Bone marrow (tissue), 2 donors: ENCODE data around the gene TMEM132D.
"Not testable (repeated sequence)": the region's sequence is repeated elsewhere in the genome, so short reads cannot be mapped to it uniquely, and the experiment has no call there.

Experiments used
- DNase-seq, 2 donors: peaks; one replicate each; lab custom pipeline; 2025; lab: John Stamatoyannopoulos, UW

The TMEM132D gene

DNA sequence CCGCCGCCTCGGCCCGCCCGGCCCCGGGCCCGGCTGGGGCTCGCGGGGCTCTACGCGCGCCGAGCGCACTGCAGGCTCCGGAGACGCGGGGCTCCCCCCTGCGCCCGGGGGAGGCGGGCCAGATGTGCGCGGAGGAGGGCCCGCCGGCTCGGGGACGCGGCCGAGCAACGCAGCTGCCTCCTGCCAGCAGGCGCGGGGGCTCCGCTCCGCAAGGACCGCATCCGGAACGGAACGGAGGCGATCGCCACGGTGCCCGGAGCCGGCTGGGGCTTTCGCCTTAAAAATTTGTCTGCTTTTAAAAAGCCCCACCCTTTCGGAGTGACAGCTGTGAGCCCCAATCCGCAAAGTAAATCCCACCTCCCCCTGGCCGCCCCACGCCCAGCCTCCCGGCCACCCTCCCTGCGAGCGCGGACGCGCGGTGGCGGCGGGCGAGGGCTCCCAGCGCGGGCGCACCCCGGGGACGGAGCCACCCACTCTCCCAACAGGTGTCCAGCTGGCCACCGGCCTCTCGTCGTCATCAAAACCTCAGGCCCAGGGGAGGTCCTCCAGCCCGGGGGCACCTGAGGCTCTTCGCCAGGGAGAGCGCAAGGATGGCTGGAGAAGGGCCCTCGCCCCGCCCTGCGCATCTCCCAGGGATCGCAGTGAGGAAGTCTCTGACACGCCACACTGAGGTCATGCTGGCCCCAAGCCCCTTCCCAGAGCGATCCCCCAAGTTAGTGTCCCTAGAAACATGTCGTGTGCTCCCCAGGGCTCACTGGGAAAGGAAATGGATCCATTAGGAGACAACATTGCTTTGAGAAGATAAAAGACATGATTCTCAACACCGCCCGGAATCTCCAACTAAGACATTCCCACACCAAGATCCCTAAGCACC, at the start of gene TMEM132D:
Gene TMEM132D (minus strand): TSS at position 70 of the 874 bp plus-strand sequence.
- DNase-seq = no peak

DNA sequence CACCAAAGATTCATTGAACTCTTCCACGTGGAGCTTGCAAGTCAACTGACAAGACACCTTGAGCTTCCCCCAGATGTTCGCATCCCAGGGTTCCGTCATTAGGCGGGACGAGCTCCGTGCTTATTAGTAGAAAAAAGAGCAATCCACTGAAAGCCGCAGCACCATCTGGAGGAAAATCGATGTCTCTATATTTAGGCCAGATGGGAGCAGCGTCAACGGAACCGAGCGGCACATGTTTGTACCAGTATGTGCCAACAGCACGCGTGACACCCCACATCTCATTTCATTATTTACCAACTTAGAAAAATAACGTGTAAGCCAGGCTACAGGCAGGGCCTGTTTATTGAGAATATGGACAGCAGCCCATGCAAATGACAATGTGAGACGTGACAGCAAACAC, 45.8 kb upstream of the TMEM132D start:
- no peak for DNase-seq

DNA sequence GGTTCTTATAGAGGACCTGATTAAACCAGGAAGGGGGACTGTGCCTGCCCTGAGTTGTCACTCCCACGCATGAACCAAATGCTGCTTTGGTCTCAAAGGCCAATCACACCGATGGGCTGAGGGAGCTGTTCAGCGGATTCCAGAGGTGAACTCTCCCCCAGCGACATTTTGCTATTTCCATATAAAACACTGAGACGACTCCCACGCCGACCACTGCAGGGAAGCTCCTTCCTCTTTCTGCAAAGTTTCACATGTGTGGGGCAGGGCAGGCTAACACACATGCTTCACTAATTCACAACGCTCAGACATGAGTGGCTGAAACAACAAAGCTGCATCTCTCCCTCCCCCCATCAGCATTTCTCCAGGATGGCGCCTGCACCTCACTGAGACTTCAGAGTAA, 37.8 kb upstream of the TMEM132D start:
- no peak for DNase-seq

DNA sequence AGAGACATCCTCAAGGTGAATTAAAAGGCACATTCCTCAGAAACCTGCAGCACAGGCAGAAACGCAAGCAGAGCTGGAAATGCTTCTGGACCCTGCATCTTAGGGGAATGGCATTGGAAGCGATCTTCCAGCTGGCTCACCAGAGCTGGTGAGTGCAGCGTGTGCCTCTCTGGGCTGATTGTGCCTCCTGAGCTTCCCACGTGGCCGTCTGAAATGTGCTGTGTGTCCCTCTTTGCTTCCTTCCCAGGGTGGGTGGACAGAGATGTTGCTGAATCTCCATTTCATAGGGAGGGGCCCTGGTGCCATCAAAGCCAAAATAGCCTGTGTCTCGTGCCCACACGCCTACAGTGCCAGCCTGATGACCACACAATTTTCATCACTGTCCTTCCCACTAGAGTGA, 34.3 kb upstream of the TMEM132D start:
- no peak for DNase-seq

DNA sequence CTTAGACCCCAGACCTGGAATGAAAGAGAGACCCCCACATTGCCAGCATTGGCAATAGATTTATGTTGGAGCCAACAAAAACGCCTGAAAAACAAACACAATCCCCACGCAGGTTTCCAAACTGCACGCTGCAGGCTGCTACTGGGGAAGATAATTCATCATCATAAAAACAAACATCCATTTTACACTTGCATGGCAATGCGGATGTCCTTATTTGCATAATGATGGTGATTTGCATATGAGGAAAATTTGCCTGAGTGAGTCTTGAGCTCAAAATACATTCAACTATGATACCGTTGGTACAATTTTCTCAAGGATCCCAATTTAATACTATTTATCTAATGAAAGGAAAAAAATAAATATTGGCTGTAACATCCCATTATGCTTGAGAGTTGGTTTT, 33.6 kb upstream of the TMEM132D start:
- no peak for DNase-seq

DNA sequence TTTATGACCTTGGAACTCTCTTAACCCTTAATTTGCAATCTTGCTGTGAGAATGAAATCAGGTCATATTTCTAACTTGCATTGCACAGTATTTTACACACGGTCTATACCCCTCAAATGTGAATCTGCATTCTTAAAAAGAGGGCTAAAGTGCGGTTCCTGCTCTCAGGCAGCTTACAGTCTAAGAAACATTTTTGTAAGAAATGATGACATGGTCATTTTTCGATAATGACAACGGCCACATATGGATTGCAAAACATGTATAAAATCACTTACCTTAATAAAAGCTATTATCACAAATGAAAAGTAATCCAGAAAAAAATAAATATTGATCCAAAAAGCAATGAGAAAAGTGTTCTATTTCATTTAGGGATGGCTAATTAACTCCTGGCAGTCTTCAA, 24.8 kb upstream of the TMEM132D start:
- DNase-seq = no peak

DNA sequence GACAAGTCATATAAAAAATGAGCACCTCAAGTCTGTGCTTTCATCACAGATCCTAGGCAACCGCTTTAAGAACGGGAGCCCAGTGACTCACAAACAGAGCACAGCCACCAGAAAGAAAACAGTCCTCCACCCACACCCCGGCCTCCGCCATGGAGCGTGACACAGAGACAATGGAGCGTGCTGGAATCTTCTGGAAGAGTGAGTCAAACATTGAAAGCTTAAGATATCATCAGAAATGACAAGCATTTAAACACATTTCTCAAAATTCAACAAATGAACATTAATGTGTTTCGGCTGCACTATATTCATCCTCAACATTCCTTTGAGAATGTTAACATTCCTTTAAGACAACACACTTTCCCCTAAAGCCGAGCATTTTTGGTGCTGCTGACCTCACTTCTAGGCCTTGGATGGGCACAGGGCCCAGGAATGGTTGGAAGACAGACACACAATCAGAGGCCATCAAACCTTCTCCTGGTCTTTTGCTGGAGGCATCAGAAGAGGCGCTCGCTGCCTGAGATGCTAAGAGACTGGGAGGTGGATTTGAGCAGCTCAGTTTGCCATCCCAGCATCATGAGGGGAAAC, 23.6 kb upstream of the TMEM132D start:
- no peak for DNase-seq

DNA sequence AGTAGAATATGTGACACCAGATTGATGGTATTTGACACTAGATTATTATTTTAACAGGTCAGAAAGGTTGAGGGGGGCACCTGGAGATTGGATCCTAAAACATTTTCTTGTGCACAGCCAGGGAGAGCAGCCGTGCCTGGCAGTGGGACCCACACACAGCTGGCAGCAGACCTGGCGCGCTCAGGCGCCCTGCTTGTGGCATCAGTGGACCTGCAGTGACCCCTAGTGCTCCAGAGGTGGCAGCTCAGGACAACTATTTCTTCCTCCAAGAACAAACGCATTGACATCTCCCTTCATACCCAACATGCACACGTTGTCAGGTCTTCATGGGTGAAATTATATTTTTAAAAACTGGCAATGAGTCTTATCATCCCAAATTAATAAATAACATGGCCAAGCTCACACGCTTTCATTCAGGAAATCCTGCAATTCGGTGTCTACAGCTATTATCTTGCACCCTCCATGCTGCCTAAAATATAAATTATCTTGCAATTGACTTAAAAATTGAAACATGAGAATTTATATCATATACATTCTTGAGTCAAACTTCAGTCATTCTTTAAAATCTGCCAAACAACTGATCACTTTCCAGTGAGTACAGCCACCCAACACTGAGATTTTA, 7.7 kb upstream of the TMEM132D start:
- no peak for DNase-seq

DNA sequence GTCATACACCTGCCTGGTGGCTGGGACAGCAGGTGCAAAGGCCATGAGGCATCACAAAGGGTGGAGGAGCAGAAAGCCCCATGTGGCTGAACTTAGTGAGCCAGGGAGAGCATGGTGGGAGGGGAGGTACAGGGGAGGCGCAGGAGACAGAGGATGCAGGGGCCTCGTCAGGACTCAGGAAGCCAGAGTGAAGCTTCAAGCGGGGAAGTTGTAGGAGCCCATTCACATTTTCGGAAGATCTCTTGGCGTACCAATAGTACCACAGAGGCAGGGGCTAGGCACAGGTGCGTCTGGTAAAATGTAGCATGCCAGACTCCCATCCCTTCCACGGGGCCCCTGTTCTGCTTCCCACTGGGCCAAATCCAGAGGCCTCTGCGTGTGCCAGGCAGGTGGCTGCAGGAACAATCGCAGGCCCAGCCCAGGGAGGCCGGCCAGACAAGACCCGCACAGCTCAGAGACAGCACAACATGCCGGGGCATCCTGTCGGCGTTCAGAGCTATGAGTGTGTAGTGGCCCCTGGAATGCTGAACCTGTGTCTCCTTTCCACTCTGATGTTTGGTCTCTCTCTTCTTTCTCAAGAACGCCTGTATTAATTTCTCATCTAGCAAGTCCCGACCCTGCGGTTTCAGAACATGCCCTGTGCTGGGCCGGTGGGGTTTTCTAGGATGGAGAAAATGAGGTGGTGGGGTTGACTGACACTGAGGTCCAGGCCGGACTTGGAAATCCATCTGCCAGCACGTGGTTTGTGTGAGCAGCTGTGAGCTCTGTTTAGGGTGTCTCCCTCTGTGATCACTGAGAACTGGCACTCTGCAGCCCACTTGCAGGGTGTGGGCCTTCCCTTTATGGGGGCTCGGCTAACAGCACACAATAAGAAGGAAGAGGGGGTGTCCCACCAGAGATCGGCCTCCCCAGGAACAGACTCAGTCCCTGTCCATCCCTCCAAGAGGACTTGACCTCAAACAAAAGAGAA, 5.5 kb upstream of the TMEM132D start:
- no peak for DNase-seq

DNA sequence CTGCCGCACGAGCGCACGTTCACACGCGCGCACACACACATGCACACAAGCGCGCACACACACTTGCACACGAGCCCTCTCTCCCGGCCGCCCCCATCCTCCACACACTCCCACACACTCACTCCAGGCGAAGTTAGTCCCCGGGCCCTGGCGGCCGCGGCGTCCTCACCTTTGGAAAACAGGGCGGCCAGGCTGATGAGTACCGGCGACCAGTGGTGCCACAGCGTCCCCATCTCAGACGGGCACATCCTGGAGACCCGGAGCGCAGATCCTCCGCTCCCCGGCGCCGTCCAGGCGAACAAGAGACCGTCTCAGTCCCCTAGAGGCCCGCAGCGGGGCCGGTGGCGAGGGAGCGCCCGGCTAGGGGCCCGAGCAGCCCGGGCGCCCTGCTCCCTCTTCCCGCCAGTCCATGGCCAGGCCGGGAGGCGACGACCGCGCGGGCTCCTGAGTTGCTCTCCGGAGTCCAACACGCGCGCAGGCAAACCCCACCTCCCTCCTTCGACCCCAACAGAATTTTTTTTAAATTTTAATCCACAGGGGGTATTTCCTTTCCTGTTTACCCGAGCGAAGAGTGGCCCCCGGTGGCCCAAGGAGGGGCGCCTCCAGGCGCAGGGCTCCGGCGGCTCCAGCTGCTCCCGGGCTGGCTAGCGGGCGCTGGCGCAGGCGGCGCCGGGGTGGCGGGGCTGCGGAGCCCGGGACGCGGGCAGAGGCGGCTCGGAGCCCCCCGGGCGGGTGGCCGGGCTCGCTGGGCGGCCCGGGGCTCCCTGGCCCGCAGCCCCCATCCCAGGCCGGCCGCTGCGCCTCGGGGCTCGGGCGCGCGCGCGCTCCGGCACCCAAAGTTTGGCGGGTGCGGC, 506 bp downstream of the TMEM132D start:
- DNase-seq = no peak

DNA sequence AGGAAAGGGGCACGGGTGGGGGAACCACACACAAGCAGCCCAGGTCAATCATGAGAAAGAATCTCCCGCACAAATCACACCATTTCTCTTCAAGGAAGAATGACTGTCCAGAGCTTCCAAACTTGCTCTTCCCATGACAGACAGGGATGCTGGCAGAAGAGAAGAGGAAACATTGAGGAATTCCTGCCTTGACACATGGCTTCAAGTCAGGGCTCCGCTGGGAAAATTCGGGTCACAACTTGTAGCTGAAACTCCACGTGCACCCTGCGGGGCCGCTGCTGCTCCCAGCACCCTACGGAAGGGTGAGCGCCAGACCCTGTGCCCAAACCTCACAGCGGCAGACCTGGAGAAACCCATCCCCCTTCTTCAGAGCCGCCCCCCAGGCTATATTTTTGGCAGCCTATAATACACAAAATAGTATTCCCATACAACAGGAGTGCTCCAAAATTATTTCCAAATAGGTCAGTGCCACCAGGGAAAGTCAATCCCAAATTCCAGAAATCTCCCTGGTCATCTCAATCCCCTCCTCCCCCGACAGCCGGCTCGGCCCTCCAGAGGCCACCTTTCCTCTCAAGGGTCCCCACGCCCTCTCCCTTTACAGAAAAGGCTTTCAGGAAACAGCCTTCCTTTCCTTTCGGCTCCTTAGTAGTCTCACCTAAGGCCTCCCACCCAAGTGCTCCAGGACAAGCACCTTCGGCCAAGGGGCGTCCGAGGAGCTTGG, 1.3 kb downstream of the TMEM132D start:
- no peak for DNase-seq

DNA sequence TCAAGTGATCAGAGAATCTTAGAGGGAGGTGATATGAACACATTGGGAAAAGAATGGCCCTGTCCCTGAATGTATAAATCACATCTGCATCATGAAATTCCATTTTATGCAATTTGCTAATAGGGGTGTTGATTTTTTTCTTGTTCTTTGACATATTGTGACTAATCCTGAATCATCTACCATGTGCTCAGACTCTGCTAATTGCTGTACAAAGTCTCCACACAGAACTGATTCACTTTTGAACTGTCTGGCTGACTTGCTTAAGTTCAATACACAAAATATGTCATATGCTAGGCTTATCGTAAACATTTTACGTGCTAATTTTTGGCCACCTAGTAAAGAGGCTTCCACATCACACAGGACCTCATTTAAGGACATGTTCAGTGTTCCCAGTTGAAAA, 2.6 kb downstream of the TMEM132D start:
- DNase-seq = no peak

DNA sequence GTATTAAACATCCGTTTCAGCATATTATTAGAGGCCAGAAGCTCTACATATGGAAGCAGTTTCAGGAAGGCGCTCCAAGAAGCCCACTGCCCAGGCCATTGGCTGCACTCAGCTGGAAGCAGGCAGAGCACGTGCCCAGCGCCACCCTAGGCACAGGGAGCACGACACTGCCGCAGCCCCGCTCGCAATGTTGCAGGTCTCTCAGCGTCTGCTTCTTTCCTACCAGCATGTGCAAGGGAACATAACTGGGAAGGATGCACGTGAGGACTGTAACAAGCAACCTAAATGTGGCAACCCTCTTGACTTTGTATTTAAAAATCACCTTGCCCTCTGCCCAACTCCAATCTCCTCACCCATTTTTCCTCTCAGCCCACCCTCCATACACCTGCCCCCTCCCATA, 3.5 kb downstream of the TMEM132D start:
- DNase-seq = no peak

DNA sequence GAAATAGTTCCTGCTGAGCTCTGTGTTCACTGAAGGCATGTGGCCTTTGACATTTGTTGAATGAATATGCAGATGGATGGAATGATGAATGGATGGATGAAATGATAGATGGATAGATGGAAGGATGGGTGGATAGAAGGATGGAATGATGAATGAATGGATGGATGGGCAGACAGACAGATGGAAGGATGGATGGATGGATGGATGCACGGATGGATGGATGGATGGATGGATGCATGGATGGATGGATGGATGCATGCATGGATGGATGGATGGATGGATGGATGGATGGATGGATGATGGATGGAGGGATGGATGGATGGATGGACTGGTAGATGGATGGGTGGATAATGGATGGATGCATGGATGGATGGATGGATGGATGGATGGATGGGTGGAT, 4.8 kb downstream of the TMEM132D start:
- DNase-seq = not testable (repeated sequence)

DNA sequence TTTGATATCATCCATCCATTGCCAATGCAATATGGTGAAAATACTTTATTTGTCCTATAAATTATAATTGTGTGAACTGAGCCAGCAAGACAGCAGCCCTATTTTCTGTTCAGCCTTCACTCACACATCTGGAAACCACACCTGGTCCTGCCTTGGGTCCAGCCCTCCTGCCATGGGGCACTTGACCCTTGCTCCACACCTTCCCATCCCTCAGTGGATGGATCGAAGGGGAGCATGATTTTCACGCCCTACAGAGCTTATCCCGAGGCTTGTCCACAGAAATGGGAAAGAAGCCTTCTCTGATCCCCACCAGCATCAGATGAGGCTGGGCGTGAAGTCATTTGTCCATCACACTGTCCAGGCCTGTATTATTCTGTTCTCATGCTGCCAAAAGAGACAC, 10.1 kb downstream of the TMEM132D start:
- DNase-seq = no peak

DNA sequence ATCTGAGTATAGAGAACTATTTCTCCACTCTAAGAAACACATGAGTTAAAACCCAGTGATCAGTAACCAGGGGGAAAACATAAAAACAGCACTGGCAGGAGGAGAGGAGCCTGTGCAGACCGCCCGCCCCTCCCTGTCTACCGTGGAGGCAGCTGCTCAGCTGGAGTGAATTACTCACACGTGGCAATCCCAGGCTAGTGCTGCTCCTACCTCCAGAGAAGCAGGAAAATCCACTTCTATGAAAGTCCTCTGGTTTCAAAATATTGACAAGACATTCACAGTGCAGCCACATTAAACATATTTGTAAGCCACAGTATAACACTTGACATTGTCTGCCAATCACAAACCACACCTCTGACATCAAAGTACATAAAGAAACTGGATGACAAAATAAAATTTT, 16.7 kb downstream of the TMEM132D start:
- DNase-seq = no peak

DNA sequence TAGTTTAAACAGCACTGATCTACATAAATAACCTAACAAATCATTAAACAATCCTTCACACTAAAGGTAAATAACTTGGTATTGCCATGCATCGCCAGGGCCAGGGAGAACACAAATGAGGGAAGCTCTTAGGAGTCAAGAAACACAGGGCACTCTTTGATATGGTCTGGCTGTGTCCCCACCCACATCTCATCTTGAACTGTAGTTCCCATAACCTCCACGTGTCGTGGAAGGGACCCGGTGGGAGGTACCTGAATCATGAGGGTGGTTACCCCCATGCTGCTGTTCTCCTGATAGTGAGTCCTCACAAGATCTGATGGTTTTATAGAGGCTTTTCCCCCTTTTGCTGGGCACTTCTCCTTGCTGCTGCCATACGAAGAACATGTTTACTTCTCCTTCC, 17.3 kb downstream of the TMEM132D start:
- DNase-seq = no peak

DNA sequence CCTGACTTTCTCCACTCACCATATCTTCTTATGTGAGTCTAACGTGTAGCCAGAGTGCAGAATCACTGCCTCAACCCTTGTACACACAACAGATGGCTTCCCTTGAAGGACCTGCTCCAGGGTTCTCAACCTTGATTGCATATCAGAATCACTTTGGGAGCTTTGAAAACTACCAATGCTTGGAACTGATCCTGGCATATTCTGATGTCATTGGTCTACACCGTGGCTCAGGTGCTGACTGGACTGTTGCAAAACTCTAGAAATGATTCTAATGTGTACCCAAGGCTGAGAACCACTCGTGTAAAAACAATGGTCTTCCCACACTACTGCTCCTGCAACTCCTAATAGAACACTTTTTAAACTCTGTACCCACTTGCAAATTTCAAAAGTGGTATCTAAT, 18.5 kb downstream of the TMEM132D start:
- DNase-seq = no peak

DNA sequence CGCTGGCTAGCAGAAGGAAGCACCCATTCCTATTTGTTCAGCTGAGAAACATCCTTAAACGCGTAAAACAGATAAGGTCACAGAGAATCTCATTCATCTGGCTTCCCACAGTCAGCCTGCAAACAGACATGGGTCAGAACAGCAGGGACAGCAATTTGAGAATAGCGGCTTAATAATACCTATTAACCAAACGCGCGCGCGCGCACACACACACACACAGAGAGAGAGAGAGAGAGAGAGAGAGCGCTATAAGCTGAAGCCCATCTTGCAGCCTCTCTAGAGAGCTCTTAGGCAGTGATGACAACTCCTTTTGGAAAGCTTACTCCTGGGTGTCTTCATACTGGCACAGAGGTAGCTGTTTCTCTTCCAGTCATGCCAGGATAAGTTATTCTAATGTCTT, 26.4 kb downstream of the TMEM132D start:
- DNase-seq = no peak

DNA sequence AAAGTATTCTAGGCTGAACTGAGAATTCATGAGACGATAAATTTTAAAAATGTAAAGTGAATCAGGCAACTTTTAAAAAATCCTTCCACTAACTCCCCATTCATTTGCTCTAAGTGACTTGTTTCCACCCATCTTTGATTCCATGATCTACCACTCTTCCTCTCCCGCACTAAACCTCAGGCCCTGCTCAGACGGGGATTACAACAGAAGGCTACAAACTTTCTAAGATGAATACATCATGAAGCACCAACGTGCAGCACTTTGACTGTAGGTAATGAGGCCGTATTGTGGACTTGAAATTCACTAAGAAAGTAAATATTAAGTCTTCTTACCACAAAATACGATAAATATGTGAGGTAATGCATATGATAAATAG, 30.0 kb downstream of the TMEM132D start:
- no peak for DNase-seq
